Measurements from ENCODE around the gene TRIM49D1.
"Not testable (repeated sequence)": the region's sequence is repeated elsewhere in the genome, so short reads cannot be mapped to it uniquely, and the experiment has no call there.

Gene TRIM49D1, protein sequence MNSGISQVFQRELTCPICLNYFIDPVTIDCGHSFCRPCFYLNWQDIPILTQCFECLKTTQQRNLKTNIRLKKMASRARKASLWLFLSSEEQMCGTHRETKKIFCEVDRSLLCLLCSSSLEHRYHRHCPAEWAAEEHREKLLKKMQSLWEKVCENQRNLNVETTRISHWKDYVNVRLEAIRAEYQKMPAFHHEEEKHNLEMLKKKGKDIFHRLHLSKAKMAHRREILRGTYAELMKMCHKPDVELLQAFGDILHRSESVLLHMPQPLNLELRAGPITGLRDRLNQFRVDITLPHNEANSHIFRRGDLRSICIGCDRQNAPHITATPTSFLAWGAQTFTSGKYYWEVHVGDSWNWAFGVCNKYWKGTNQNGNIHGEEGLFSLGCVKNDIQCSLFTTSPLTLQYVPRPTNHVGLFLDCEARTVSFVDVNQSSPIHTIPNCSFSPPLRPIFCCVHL

DNA sequence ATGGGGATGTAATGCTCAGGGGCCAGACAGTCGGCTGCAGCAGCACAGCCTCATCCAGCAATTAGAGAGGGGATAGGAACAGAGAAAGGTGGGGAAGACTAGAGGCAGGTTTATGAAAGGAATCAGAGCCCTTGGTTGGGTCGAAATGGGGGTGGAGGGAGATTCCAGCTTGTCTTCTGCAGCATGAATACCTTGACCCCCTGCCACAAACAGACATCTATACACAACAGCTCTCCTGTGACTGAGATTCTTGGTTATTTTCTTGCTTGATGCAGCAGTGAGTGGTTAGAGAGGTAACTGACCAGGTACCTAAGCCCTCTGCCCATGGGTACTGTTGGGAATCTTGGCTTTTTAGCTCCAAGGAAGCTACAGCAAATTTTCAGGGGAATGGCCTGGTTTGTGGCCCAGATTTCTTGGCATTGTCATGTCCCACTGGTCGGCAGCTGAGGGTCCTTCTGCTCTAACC, at the start of gene TRIM49D1:
TSS of gene TRIM49D1 (minus strand) at position 51 of the 466 bp plus-strand sequence. CDS start 4,535 bp downstream, outside the sequence.
- in situ Hi-C loops (cut with MboI; ENCODE audit: low sequenced_read_pairs) = no loop called here

DNA sequence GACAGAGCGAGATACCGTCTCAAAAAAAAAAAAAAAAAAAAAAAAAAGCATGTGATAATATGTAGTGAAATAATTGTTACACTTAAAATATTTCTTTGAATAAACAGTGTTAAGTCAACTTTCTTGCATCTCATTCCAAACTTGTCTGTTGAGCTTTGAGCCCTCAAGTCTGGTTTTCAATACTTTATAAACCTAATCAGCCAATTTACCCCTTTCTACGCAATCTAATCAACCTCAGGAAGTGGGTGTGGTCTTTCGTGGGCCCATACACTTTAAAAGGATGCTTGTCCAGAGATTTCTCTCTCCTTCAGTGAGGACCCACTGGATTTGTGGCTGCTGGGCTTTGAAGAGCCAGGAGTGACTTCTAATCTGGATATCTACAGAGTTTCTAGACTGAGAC, 43.7 kb upstream of the TRIM49D1 start, which contains the start of gene TRIM64:
TSS of gene TRIM64 (plus strand) at position 301 of the 400 bp plus-strand sequence. CDS start 2,467 bp downstream, outside the sequence.
- in situ Hi-C loops (cut with MboI; ENCODE audit: low sequenced_read_pairs) = not testable (repeated sequence)

DNA sequence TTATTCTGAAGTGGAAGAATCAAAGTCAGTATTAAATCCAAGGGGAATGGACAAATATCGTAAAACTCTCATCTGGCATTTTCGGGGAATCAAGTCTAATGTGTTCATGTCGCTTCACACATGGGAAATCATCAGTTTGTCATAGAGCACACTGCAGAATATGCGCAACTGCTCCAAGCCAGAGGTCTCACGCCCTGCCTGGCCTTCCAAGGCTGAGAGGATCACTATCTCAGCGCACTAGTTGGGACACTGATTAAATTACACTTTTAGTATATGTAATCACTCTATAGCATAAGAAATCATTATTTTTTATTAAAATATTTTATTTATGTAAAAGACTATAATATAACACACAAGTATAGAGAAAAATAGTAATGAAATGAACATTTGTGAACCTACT, 38.8 kb upstream of the TRIM49D1 start:
- in situ Hi-C loops (cut with MboI; ENCODE audit: low sequenced_read_pairs) = not testable (repeated sequence)

DNA sequence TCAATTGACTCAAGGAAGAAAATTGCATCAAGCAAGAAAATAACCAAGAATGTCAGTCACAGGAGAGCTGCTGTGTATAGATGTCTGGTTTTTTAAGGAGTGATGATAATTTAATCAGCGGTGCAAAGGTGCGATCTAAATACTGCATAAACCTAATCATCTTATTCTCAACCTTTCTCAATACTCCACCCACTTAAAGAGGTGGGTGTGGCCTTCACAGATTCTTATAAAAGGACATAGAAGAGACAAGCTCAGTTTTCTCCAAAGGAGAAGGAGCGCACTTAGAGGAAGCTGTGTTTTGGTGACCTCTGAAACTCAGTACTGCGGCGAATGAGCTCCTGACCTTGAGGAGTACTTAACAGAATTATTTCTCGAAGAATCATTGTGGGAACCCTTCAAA, 1.7 kb upstream of the TRIM49D1 start, which contains the start of gene TRIM49D2:
TSS of gene TRIM49D2 (plus strand) at position 301 of the 400 bp plus-strand sequence. CDS start 2,698 bp downstream, outside the sequence.
- in situ Hi-C loops (cut with MboI; ENCODE audit: low sequenced_read_pairs) = not testable (repeated sequence)

DNA sequence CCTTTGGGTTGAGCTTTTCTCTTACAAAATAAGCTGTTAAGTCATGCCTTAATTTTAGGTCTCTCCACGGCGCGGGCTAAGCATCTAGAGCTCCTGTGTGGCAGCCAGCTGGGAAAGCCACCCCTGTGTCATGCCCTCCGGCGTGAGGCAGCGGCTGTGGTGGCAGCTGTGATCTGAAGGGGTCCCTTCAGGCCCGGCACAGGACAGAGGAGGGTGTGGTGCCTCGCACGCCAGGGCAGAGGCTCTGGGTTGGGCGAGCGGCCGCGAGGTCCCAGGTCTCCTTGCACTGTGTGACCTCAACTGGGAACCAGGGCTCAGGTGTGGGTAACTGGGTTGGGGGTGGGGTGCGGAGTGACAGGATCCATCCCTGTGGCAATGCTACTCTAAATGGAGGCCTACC, 21.2 kb downstream of the TRIM49D1 start:
- in situ Hi-C loops (cut with MboI; ENCODE audit: low sequenced_read_pairs) = not testable (repeated sequence)

DNA sequence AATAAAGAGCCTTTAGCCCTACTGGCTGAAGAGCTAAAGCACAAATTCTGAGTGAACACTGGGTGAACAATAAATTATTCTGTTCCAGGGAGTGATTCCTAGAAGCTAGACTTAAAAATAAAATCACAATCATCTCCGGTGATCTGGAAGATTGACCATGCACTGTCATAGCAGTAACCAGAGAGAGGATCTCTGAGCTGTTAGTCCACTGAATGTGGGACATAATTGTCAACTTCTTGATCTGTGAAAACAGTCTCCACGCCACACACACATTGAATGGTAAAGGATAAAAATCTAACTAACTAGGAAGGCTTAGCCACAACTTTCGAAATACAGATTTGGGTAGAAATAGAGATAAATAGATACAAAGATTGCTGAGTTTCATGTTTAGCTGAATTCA, 28.8 kb downstream of the TRIM49D1 start:
- in situ Hi-C loops (cut with MboI; ENCODE audit: low sequenced_read_pairs) = not testable (repeated sequence)

DNA sequence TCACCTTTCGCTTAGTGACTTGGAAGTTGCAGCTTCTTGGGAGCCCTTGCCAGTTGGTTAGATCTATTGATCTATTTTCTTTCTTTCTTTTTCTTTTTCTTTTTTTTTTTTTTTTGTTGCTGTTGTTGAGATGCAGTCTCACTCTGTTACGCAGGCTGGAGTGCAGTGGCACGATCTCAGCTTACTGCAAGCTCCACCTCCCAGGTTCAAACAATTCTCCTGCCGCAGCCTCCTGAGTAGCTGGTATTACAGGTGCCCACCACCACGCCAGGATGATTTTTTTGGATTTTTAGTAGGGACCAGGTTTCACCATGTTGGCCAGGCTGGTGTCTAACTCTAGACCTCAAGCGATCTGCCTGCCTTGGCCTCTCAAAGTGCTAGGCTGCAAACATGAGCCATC, 44.5 kb downstream of the TRIM49D1 start:
- in situ Hi-C loops (cut with MboI; ENCODE audit: low sequenced_read_pairs) = not testable (repeated sequence)

DNA sequence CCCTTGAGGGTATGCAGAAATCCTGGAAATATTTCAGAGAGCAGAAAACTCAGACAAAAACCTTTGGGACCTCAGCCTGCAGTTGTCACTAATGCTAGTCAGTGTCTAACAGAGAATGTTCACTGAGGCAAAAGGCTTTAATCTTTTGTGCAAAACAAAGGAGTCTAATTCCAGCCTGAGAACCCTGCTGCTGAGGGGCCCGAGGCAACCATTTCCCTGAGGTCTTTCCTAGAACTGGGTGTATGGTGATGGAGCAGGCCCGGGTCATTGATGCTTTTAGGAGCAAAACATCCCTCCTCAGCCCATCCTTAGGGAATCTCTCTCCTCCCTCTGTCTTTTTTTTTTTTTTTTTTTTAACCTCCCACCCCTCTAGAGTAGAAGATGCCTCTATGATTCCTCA, 49.5 kb downstream of the TRIM49D1 start:
- in situ Hi-C loops (cut with MboI; ENCODE audit: low sequenced_read_pairs) = not testable (repeated sequence)

DNA sequence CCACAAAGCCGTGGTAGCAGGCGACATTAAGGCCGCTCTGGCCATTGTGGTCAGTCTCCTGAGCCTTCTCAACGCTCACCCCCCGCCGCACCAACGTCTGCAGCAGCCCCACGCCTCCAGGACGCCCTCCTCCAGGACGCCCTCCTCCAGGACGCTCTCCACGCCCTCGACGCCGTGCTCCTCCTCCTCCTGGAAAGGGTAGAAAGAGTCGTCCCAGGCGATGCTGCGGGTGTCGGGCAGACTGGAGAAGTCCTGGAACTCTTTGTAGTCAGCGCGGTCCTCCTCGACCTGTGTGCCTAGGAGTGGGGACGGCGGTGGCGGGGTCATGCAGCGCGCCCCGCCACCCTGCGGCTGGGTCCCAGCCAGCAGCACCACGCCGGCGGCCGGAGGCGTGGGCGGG, 56.8 kb downstream of the TRIM49D1 start:
- in situ Hi-C loops (cut with MboI; ENCODE audit: low sequenced_read_pairs) = not testable (repeated sequence)

DNA sequence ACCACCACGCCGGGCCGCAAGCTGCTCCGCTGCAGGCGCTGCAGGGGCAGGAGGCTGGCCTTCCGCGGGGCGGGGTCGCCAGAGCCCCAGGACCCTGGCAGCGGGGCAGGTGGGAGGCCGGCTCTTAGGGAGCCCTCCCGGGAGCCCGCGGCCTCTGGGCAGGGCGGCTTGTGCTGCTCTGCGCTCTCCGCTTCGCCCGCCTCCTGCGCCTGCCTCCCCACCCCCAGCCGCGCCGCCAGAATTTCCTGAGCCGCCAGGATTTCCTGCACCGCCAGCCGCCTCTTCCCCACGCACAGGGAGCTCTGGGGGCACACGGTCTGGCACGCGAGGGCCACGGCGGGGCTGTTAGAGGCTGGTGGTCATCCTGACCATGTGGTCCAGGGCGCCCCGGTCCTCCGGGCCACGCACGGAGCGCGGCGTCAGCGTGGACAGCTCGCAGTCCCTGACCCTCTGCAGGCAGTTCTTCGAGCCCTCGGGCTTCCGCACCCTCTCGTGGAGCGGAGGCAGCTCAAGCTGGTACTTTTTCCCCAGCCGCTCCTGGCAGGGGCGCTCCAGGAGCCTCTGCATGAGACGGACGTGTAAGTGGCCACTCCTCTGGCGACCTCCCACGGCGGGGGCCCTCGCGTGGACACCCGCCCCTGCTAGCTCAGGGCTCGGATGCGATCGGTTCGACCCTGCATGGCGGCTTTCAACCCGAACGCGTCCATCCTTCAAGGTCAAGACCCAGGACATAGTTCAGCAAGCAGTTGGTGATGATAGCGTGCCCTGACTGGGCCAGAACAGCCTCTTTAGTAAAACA, 57.9 kb downstream of the TRIM49D1 start:
- in situ Hi-C loops (cut with MboI; ENCODE audit: low sequenced_read_pairs) = not testable (repeated sequence)
